ENCODE data around the gene LIX1. TPM values are rescaled to one million over a fixed set of nuclear protein-coding genes. Genes with fewer than 3 reads are reported as not detected.
"Not testable (repeated sequence)": the region's sequence is repeated elsewhere in the genome, so short reads cannot be mapped to it uniquely, and the experiment has no call there.

LIX1 gene
- total and polyA plus RNA-seq, 12 donors, result 0.03 to 0.33 (median 0.18) TPM; not detected in 9

DNA sequence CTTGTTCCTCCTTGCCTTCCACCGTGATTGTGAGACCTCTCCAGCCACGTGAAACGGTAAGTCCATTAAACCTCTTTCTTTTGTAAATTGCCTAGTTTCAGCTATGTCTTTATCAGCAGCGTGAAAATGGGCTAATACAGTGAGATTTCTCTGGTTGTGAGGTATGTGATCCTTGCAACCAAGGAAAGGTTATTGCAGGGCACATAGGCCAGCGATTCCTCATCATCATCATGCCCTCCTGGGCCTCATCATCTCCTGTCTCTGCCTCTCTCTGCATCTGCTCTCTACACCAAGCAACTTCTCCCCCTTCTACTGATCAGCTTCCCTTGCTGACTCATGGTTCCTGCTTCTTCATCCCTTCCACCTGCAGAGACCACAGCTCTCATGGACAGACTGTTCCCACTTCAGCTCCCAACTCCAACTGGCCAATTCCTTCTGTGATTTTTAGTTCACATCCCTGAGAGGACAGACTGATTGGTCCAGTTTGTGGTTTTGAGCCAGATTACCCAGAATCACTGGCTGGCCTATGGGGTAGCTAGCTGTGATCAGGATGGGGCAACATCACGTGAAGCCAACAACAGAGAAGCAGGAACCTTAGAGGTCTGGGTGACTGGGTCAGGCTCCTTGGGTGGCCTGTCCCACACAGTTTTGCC lies 53.1 kb downstream of the LIX1 start:
- DNase-seq, result no peak
- Histone ChIP-seq H3K36me3 (replicated peaks in 1 of 2) (no peaks in the 10 kb centered on the region), H3K4me1 (replicated peaks in 1 of 2) (no peaks in the 10 kb centered on the region), H3K9me3 (replicated peaks in 1 of 3) (no peaks in the 10 kb centered on the region), H3K4me3 (no peak overlapping the region), H3K27me3 (no peaks in the 10 kb centered on the region), H3K27ac (no peak overlapping the region)
- TF ChIP-seq, protein P1, sequence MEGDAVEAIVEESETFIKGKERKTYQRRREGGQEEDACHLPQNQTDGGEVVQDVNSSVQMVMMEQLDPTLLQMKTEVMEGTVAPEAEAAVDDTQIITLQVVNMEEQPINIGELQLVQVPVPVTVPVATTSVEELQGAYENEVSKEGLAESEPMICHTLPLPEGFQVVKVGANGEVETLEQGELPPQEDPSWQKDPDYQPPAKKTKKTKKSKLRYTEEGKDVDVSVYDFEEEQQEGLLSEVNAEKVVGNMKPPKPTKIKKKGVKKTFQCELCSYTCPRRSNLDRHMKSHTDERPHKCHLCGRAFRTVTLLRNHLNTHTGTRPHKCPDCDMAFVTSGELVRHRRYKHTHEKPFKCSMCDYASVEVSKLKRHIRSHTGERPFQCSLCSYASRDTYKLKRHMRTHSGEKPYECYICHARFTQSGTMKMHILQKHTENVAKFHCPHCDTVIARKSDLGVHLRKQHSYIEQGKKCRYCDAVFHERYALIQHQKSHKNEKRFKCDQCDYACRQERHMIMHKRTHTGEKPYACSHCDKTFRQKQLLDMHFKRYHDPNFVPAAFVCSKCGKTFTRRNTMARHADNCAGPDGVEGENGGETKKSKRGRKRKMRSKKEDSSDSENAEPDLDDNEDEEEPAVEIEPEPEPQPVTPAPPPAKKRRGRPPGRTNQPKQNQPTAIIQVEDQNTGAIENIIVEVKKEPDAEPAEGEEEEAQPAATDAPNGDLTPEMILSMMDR (IDR thresholded peaks at IDR 0.05), result no peak
- no peak for TF ChIP-seq POLR2A (IDR thresholded peaks at IDR 0.05)
- intact Hi-C loops (cut with DNase I), result no loop called here
- WGBS, 4 donors, result 73 to 88% (median 84%) methylated on average over 6 of the region's 6 CpGs

GRCh38 chr5:97088774-97089148 lies 53.6 kb downstream of the LIX1 start:
- Histone ChIP-seq H3K27me3 (no peaks in the 10 kb centered on the region), H3K36me3 (replicated peaks in 1 of 2) (no peaks in the 10 kb centered on the region), H3K27ac (no peak overlapping the region), H3K4me3 (no peak overlapping the region), H3K4me1 (replicated peaks in 1 of 2) (no peaks in the 10 kb centered on the region), H3K9me3 (replicated peaks in 1 of 3) (no peaks in the 10 kb centered on the region)
- intact Hi-C loops (cut with DNase I), result no loop called here
- no peak for DNase-seq
- WGBS, 4 donors, result 74 to 81% (median 78%) methylated on average over 2 of the region's 2 CpGs
- TF ChIP-seq POLR2A (IDR thresholded peaks at IDR 0.05), result no peak
- TF ChIP-seq, protein P1 (IDR thresholded peaks at IDR 0.05), result no peak

GRCh38 chr5:97087138-97087537 lies 55.3 kb downstream of the LIX1 start:
- Histone ChIP-seq H3K4me3 (no peak overlapping the region), H3K27ac (no peak overlapping the region), H3K36me3 (replicated peaks in 1 of 2) (no peaks in the 10 kb centered on the region), H3K9me3 (replicated peaks in 1 of 3) (no peaks in the 10 kb centered on the region), H3K4me1 (replicated peaks in 1 of 2) (no peaks in the 10 kb centered on the region), H3K27me3 (no peaks in the 10 kb centered on the region)
- intact Hi-C loops (cut with DNase I), result no loop called here
- 83 to 88% (median 85%) methylated on average over 4 of the region's 4 CpGs for WGBS, 4 donors
- no peak for TF ChIP-seq POLR2A (IDR thresholded peaks at IDR 0.05)
- TF ChIP-seq, protein P1 (IDR thresholded peaks at IDR 0.05), result no peak
- DNase-seq, result no peak

DNA sequence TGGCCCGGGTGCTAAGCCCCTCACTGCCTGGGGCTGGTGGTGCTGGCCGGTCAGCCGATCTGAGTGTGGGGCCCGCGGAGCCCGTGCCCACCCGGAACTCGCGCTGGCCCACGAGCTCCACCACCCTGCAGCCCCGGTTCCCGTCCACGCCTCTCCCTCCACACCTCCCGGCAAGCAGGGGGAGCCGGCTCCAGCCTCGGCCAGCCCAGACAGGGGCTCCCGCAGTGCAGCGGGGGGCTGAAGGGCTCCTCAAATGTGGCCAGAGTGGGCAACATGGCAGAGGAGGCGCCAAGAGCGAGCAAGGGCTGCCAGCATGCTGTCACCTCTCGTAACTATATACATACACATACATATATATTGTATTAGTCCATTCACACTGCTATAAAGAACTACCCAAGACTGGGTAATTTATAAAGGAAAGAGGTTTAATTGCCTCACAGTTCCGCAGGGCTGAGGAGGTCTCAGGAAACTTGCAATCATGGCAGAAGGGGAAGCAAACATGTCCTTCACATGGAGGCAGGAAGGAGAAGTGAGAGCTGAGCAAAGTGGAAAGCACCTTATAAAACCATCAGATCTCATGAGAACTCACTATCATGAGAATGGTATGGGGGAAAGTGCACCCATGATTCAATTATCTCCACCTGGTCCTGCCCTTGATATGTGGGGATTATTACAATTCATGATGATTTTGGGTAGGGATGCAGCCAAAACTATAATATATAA lies 56.8 kb downstream of the LIX1 start:
- intact Hi-C loops (cut with DNase I), result no loop called here
- Histone ChIP-seq H3K27me3 (no peaks in the 10 kb centered on the region), H3K27ac (no peak overlapping the region), H3K36me3 (replicated peaks in 1 of 2) (no peaks in the 10 kb centered on the region), H3K9me3 (replicated peaks in 1 of 3) (no peaks in the 10 kb centered on the region), H3K4me3 (no peak overlapping the region), H3K4me1 (replicated peaks in 1 of 2) (no peaks in the 10 kb centered on the region)
- TF ChIP-seq POLR2A (IDR thresholded peaks at IDR 0.05), result no peak
- TF ChIP-seq, protein P1 (IDR thresholded peaks at IDR 0.05), result no peak
- DNase-seq, result no peak
- 76 to 96% (median 88%) methylated on average over 4 to 22 of the region's 22 CpGs for WGBS, 4 donors

GRCh38 chr5:97084782-97085458 lies 57.5 kb downstream of the LIX1 start:
- H3K27me3 ChIP-seq; H3K27ac ChIP-seq; intact Hi-C loops (cut with DNase I); H3K4me3 ChIP-seq; H3K9me3 ChIP-seq (replicated peaks in 1 of 3); H3K4me1 ChIP-seq (replicated peaks in 1 of 2); DNase-seq; H3K36me3 ChIP-seq (replicated peaks in 1 of 2): not testable (repeated sequence)
- 88 to 97% (median 95%) methylated on average over 4 to 21 of the region's 21 CpGs for WGBS, 4 donors

Measured in adrenal gland (tissue), 12 donors.